Neural crest cell (in vitro differentiated cells): ENCODE measurements around the gene ETV6. TPM values are rescaled to one million over a fixed set of nuclear protein-coding genes. Genes with fewer than 3 reads are reported as not detected.
"Not testable (repeated sequence)": the region's sequence is repeated elsewhere in the genome, so short reads cannot be mapped to it uniquely, and the experiment has no call there.

Experiments used
- DNase-seq: peaks from one replicate; pipeline ENCODE4 v3.0.0; 2021; ENCODE audit warnings: low read depth, mixed read lengths, low spot score
- H3K27ac Mint-ChIP-seq: one replicate; pipeline ENCODE4 v1.8.0; 2021; ENCODE audit warnings: mild to moderate bottlenecking, mixed read lengths; ENCODE audit not compliant: unreplicated experiment
- H3K27me3 Mint-ChIP-seq: 2 replicates; pipeline ENCODE4 v1.8.0; 2021; ENCODE audit warnings: low read depth, mild to moderate bottlenecking, mixed read lengths
- H3K36me3 Mint-ChIP-seq: 2 replicates; pipeline ENCODE4 v1.8.0; 2021; ENCODE audit warnings: low read depth, mild to moderate bottlenecking, mixed read lengths
- H3K4me1 Mint-ChIP-seq: 2 replicates; pipeline ENCODE4 v1.8.0; 2021; ENCODE audit warnings: mixed read lengths
- H3K4me3 Mint-ChIP-seq: one replicate; pipeline ENCODE4 v1.8.0; 2021; ENCODE audit warnings: mild to moderate bottlenecking, mixed read lengths
- H3K9me3 Mint-ChIP-seq: 2 replicates; pipeline ENCODE4 v1.8.0; 2021; ENCODE audit warnings: mixed read lengths
- CTCF ChIP-seq: fragments of 200-600 bp; sonication (generic); conservative IDR thresholded peaks from 2 replicates; pipeline ENCODE4 v1.5.0; 2021; ENCODE audit warnings: antibody characterized with exemption, mild to moderate bottlenecking
- total RNA-seq: library from RNA; stranded (reverse); gene quantifications from 2 replicates; pipeline ENCODE4 v1.2.1, GENCODE V29; 2021

ETV6 gene
- total RNA-seq, 1 donor from 2014 or later, result 18.7 TPM

DNA sequence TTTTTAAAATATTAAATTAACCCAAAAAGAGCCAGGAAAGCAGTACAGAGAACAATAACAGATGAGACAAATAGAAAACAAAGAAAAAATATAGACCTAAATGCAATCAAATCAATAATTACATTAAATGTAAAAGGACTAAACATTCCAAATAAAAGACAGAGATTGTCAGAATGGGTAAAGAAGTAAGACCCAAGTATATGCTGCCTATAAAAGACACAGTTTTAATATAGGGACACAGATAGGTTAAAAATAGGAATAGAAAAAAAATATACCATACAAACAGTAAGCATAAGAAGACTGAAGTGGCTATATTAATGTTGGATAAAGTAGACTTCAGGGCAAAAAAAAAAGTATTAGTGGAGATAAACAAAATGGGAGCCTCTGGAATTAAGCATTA lies 258.2 kb downstream of the ETV6 start:
- H3K27me3 Mint-ChIP-seq, result no peaks in the 10 kb centered on the region
- H3K27ac Mint-ChIP-seq, result no peak overlapping the region
- no peak for TF ChIP-seq CTCF
- H3K9me3 Mint-ChIP-seq, result peaks cover 10% of the 10 kb centered on the region
- H3K36me3 Mint-ChIP-seq, result peaks cover 11% of the 10 kb centered on the region
- no peaks in the 10 kb centered on the region for H3K4me1 Mint-ChIP-seq
- no peak overlapping the region for H3K4me3 Mint-ChIP-seq
- DNase-seq, result no peak

DNA sequence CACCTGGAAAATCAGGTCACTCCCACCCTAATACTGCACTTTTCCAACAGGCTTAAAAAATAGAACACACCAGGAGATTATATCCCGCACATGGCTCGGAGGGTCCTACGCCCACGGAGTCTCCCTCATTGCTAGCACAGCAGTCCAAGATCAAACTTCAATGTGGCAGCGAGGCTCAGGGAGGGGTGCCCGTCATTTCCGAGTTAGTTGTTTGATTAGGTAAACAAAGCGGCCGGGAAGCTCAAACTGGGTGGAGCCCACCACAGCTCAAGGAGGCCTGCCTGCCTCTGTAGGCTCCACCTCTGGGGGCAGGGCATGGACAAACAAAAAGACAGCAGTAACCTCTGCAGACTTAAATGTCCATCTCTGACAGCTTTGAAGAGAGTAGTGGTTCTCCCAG lies 259.9 kb downstream of the ETV6 start:
- H3K27ac Mint-ChIP-seq, H3K4me1 Mint-ChIP-seq, H3K4me3 Mint-ChIP-seq, DNase-seq, H3K27me3 Mint-ChIP-seq: not testable (repeated sequence)
- peaks cover 11% of the 10 kb centered on the region for H3K36me3 Mint-ChIP-seq
- peaks cover 10% of the 10 kb centered on the region for H3K9me3 Mint-ChIP-seq

- Mint-ChIP-seq H3K9me3 (peaks cover 2% of the 10 kb centered on the region), H3K4me3 (no peak overlapping the region), H3K27me3 (no peaks in the 10 kb centered on the region), H3K36me3 (no peaks in the 10 kb centered on the region), H3K27ac (no peak overlapping the region), H3K4me1 (no peaks in the 10 kb centered on the region)
- DNase-seq, result no peak
- no peak for TF ChIP-seq CTCF
These were observed 266.6 kb downstream of the ETV6 start for GRCh38 chr12:11916113-11916512.

DNA sequence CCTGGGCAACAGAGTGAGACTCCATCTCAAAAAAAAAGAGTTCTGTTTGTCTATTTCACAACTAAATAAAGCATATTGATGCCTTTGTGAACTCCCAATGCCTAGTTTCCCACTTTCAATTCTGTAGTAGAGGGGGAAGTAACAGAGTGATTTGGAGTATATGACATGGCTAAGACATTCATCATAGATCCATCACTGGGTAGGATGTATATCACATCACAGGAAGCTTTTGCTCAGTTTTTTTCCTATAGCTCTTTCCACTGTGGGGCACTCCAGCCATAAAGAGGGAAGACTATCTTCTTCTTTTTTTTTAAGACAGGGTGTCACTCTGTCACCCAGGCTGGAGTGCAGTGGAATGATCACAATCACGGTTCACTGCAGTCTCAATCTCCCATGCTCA lies 267.3 kb downstream of the ETV6 start:
- Mint-ChIP-seq H3K4me3 (no peak overlapping the region), H3K4me1 (no peaks in the 10 kb centered on the region), H3K27me3 (no peaks in the 10 kb centered on the region), H3K36me3 (no peaks in the 10 kb centered on the region), H3K27ac (no peak overlapping the region), H3K9me3 (peaks cover under 1% of the 10 kb centered on the region)
- DNase-seq, result no peak
- no peak for TF ChIP-seq CTCF

DNA sequence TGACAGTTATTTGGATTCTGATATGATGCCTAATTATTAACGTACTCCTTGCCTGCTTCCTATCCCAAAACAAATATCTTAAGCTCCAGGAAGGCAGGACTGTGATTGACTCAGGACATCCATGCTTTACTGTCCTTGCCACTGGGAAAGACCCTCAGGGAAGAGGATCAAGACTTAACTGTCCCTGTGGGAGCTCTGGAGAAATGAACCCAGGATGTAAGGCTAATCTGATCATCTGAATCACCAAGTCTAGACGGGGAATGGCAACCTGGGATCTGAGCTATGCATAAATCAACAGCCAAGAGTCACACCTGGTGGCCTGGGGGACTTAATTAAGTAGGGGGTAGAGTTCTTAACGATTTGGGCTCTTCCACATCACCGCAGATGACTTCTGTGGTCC lies 268.0 kb downstream of the ETV6 start:
- H3K27ac Mint-ChIP-seq, result no peak overlapping the region
- TF ChIP-seq CTCF, result no peak
- H3K36me3 Mint-ChIP-seq, result no peaks in the 10 kb centered on the region
- H3K4me1 Mint-ChIP-seq, result peaks cover 5% of the 10 kb centered on the region
- no peaks in the 10 kb centered on the region for H3K9me3 Mint-ChIP-seq
- no peak overlapping the region for H3K4me3 Mint-ChIP-seq
- H3K27me3 Mint-ChIP-seq, result no peaks in the 10 kb centered on the region
- DNase-seq, result no peak

DNA sequence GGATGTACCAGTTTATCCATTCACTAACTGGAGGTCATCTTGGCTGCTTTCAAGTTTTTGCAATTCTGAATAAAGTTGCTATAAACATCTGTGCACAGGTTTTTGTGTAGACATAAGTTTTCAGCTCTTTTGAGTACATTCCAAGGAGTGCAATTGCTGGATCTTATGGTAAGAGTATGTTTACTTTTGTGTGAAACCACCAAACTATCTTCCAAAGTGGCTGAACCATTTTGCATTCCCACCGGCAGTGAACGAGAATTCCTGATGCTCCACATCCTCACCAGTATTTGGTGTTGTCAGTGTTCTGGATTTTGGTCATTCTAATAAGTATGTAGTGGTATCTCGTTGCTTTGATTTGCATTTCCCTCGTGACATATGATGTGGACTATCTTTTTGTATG lies 270.8 kb downstream of the ETV6 start:
- Mint-ChIP-seq H3K4me3 (no peak overlapping the region), H3K27me3 (no peaks in the 10 kb centered on the region), H3K4me1 (peaks cover 7% of the 10 kb centered on the region), H3K9me3 (no peaks in the 10 kb centered on the region), H3K36me3 (no peaks in the 10 kb centered on the region), H3K27ac (no peak overlapping the region)
- no peak for TF ChIP-seq CTCF
- DNase-seq, result no peak
